ENCODE results near the gene RAB34.
A peak's percentile ranks its signal among the peaks of the same experiment; 100 is the strongest.

GRCh38 chr17:28684963-28685362 is 32.7 kb downstream of the RAB34 start:
- peak in 2 of 12 donors; percentile 9 to 19 for TF ChIP-seq CTCF (IDR thresholded peaks at IDR 0.05)
- TF ChIP-seq POLR2A (IDR thresholded peaks at IDR 0.05), result no peak

Data from heart left ventricle (tissue), 13 donors.